Endothelial cell of umbilical vein (primary cell): ENCODE data around the gene ANXA6.

ENCODE experiments used
- CTCF ChIP-seq, 2 donors: IDR thresholded peaks; 1 replicate in 1 of 2; 2 replicates in 1 of 2; pipeline ENCODE4 v1.5.1; 2011; ENCODE audit warnings: low read length in 2 of 2, mild to moderate bottlenecking in 2 of 2, moderate library complexity in 2 of 2, control low read depth in 1 of 2, inconsistent platforms in 1 of 2, low read depth in 1 of 2; ENCODE audit not compliant: insufficient read depth in 1 of 2; ENCODE audit errors: extremely low read depth in 1 of 2
- MYC ChIP-seq: IDR thresholded peaks from one replicate; pipeline ENCODE4 v1.6.1; 2011; ENCODE audit warnings: mild to moderate bottlenecking, low read depth, low read length
- POLR2A ChIP-seq: IDR thresholded peaks from 2 replicates; pipeline ENCODE4 v1.6.1; 2012; ENCODE audit warnings: low read depth, mild to moderate bottlenecking, control low read depth, low read length

- TF ChIP-seq CTCF (IDR thresholded peaks at IDR 0.05; ENCODE audit: extremely low read depth in 1 of 2, insufficient read depth in 1 of 2, low read depth in 1 of 2, low read length in 2 of 2), result no peak
- TF ChIP-seq POLR2A, result no peak
- TF ChIP-seq MYC, result no peak
Measured at GRCh38 chr5:151118913-151119575, 38.5 kb downstream of the ANXA6 start.
